HepG2 (cell line): ENCODE results near the gene VSIR. TPM values are rescaled to one million over a fixed set of nuclear protein-coding genes. Genes with fewer than 3 reads are reported as not detected.
A peak's percentile ranks its signal among the peaks of the same experiment; 100 is the strongest.

ENCODE experiments used
- ATAC-seq: fragments of 200-7000 bp; cut with Tn5 transposase; 3 replicates; pipeline ENCODE4 v1.9.1; 2020; ENCODE audit warnings: mild to moderate bottlenecking, moderate library complexity
- BruUV-seq: library from RNA; stranded (reverse); fragments of 400-500 nt; replicated peaks from 2 replicates; lab custom pipeline; 2021; lab: Mats Ljungman, UMichigan
- CTCF ChIA-PET: fragments of 300-600 bp; formaldehyde crosslinking; extraction: SDS; loops from one replicate; lab custom pipeline; 2021; ENCODE audit warnings: low total read pairs, inconsistent platforms, low intra/inter-chr PET ratio; lab: Yijun Ruan, JAX
- POLR2A ChIA-PET: fragments of 350-600 bp; sonication (Branson Sonifier 250); formaldehyde crosslinking; loops from one replicate; lab custom pipeline; 2020; ENCODE audit warnings: antibody characterized with exemption, inconsistent platforms; lab: Yijun Ruan, JAX
- DNase-seq: peaks from one replicate; pipeline ENCODE4 v3.0.0-alpha.2; 2015; ENCODE audit warnings: low spot score
- FAIRE-seq: peaks from 3 replicates; lab custom pipeline; 2011; peaks lifted over from hg19 to GRCh38; lab: Jason Lieb, UNC
- H2AFZ ChIP-seq: one replicate; pipeline ENCODE4 v1.6.1; 2011; ENCODE audit warnings: low read length, inconsistent platforms
- H3K27ac ChIP-seq: fragments of 300-600 bp; 3 replicates; pipeline ENCODE4 v1.8.0; 2011; ENCODE audit warnings: mixed run types, mild to moderate bottlenecking, mixed read lengths, low read length, inconsistent platforms; ENCODE audit not compliant: insufficient read depth; ENCODE audit errors: extremely low read length
- H3K27me3 ChIP-seq, 2 experiments: fragments of 200-600 bp in 1 of 2; 2 replicates in 1 of 2; 3 replicates in 1 of 2; pipeline versions ENCODE4 v1.6.0 to v1.8.0; 2011; ENCODE audit warnings: low read length in 2 of 2, mild to moderate bottlenecking in 2 of 2, moderate library complexity in 2 of 2, inconsistent platforms in 1 of 2; ENCODE audit not compliant: insufficient read depth in 2 of 2, control insufficient read depth in 1 of 2
- H3K36me3 ChIP-seq, 2 experiments: fragments of 200-600 bp in 1 of 2; replicated peaks in 1 of 2; 2 replicates in 1 of 2; 3 replicates in 1 of 2; pipeline versions ENCODE4 v1.5.1 to v1.8.0; 2011; ENCODE audit warnings: low read length in 2 of 2, inconsistent platforms in 1 of 2; ENCODE audit not compliant: insufficient read depth in 2 of 2, control insufficient read depth in 1 of 2
- H3K4me1 ChIP-seq: 2 replicates; pipeline ENCODE4 v1.5.1; 2012; ENCODE audit warnings: low read length, inconsistent platforms; ENCODE audit not compliant: insufficient read depth
- H3K4me2 ChIP-seq: 2 replicates; pipeline ENCODE4 v1.6.0; 2011; ENCODE audit warnings: low read depth, low read length, inconsistent platforms
- H3K4me3 ChIP-seq, 3 experiments: fragments of 200-600 bp in 1 of 3; sonication (generic), shearing (Covaris generic) in 1 of 3; replicated peaks in 1 of 3; 2 replicates each; pipeline ENCODE4 v1.5.1; 2011 to 2016; ENCODE audit warnings: low read length in 3 of 3, inconsistent platforms in 2 of 3, low read depth in 2 of 3, mild to moderate bottlenecking in 2 of 3, control low read depth in 1 of 3, mixed read lengths in 1 of 3; ENCODE audit not compliant: insufficient read depth in 1 of 3
- H3K79me2 ChIP-seq: one replicate; pipeline ENCODE4 v1.6.1; 2011; ENCODE audit warnings: low read length, inconsistent platforms; ENCODE audit not compliant: insufficient read depth
- H3K9ac ChIP-seq: 2 replicates; pipeline ENCODE4 v1.6.0; 2011; ENCODE audit warnings: mild to moderate bottlenecking, low read depth, low read length, inconsistent platforms; ENCODE audit not compliant: insufficient read depth
- H3K9me3 ChIP-seq: 2 replicates; pipeline ENCODE4 v1.5.1; 2012; ENCODE audit warnings: mild to moderate bottlenecking, low read length
- H4K20me1 ChIP-seq: 2 replicates; pipeline ENCODE4 v1.6.0; 2011; ENCODE audit warnings: inconsistent platforms, mild to moderate bottlenecking, low read length, moderate library complexity; ENCODE audit not compliant: insufficient read depth
- AGO2 ChIP-seq: fragments of 200-400 bp; formaldehyde crosslinking; optimal IDR thresholded peaks from 2 replicates; pipeline ENCODE3; 2017; ENCODE audit warnings: mild to moderate bottlenecking, low read depth, low read length, moderate library complexity
- HOXA5 ChIP-seq: sonication (generic); formaldehyde crosslinking; IDR thresholded peaks from 2 replicates; pipeline ENCODE4 v1.4.0; 2020; ENCODE audit warnings: missing genetic modification reagents
- IKZF4 ChIP-seq: sonication (generic); formaldehyde crosslinking; IDR thresholded peaks from 2 replicates; pipeline ENCODE4 v1.5.1; 2020; ENCODE audit warnings: borderline replicate concordance, mild to moderate bottlenecking, low read depth, missing genetic modification reagents; ENCODE audit errors: not compliant biosample characterization
- KAT2B ChIP-seq: fragments of 150-350 bp; IDR thresholded peaks from 2 replicates; pipeline ENCODE4 v1.6.1; 2014; ENCODE audit warnings: low read depth, low read length, borderline replicate concordance
- KDM5B ChIP-seq: sonication (generic); formaldehyde crosslinking; IDR thresholded peaks from 2 replicates; pipeline ENCODE4 v1.4.0; 2020; ENCODE audit warnings: missing genetic modification reagents, mild to moderate bottlenecking, borderline replicate concordance
- KLF13 ChIP-seq: sonication (generic); formaldehyde crosslinking; IDR thresholded peaks from 2 replicates; pipeline ENCODE4 v1.4.0; 2020; ENCODE audit warnings: mild to moderate bottlenecking, missing genetic modification reagents
- NKX3-1 ChIP-seq: sonication (generic); formaldehyde crosslinking; IDR thresholded peaks from 2 replicates; pipeline ENCODE4 v1.5.0; 2020; ENCODE audit warnings: missing genetic modification reagents
- PCBP1 ChIP-seq: fragments of 200-400 bp; formaldehyde crosslinking; IDR thresholded peaks from 2 replicates; pipeline ENCODE4 v1.6.1; 2017; ENCODE audit warnings: mild to moderate bottlenecking, low read depth, low read length, borderline replicate concordance
- POLR2A ChIP-seq, 2 experiments: IDR thresholded peaks; 2 replicates each; pipeline ENCODE4 v1.6.1; 2011; ENCODE audit warnings: low read depth in 2 of 2, low read length in 2 of 2, mild to moderate bottlenecking in 1 of 2, moderate library complexity in 1 of 2; ENCODE audit not compliant: insufficient read depth in 1 of 2
- RBM22 ChIP-seq: fragments of 200-400 bp; formaldehyde crosslinking; optimal IDR thresholded peaks from 2 replicates; pipeline ENCODE3; 2017; ENCODE audit warnings: mild to moderate bottlenecking, low read length, moderate library complexity
- SRSF4 ChIP-seq: fragments of 200-400 bp; formaldehyde crosslinking; IDR thresholded peaks from one replicate; pipeline ENCODE4 v1.6.1; 2018; ENCODE audit warnings: mild to moderate bottlenecking, low read depth, low read length, moderate library complexity; ENCODE audit not compliant: poor library complexity, severe bottlenecking
- ZNF629 ChIP-seq: sonication (generic); formaldehyde crosslinking; conservative IDR thresholded peaks from 2 replicates; pipeline ENCODE4 v1.5.0; 2020; ENCODE audit warnings: missing genetic modification reagents
- ZNF850 ChIP-seq: sonication (generic); formaldehyde crosslinking; conservative IDR thresholded peaks from 2 replicates; pipeline ENCODE4 v1.9.0; 2021; ENCODE audit warnings: mild to moderate bottlenecking, missing genetic modification reagents
- WGBS: methylation state at CpG from one replicate; pipeline ENCODE4 v1.1.6; 2017; ENCODE audit warnings: low lambda C conversion rate; 5-methylcytosine and 5-hydroxymethylcytosine counted together
- in situ Hi-C: cut with HindIII; loops from 2 replicates; pipeline ENCODE4 v1.10.0; 2017; ENCODE audit warnings: low pct_unique_long_range_greater_than_20kb; ENCODE audit not compliant: extremely low pct_ligation_motif_present
- intact Hi-C: fragments of 100-400 bp; cut with micrococcal nuclease; formaldehyde crosslinking; loops from one replicate; pipeline ENCODE4 v1.10.0; 2022; ENCODE audit not compliant: unreplicated experiment
- polyA plus RNA-seq, 8 experiments: library from polyadenylated mRNA; depleted of rRNA in 3 of 8; stranded (reverse) in 7 of 8; unstranded in 1 of 8; fragments of >200 nt; fragmentation: Illumina TruSeq in 4 of 8; extraction: Trizol in 4 of 8; gene quantifications; 2 replicates each; pipeline versions ENCODE4 v1.2.1 to v1.2.3, GENCODE V29; 2011 to 2016; ENCODE audit warnings: low read depth in 4 of 8, missing spikeins in 1 of 8, mixed read lengths in 1 of 8; ENCODE audit not compliant: insufficient read depth in 1 of 8
- total RNA-seq, 5 experiments: library from RNA; depleted of rRNA; stranded (reverse); fragments of >200 nt; fragmentation: Illumina TruSeq; extraction: Trizol; gene quantifications; 2 replicates each; pipeline ENCODE4 v1.2.3, GENCODE V29; 2016; ENCODE audit warnings: low read depth in 1 of 5
- TF ChIP-seq, protein P1 (sequence below): sonication (generic); formaldehyde crosslinking; IDR thresholded peaks from 2 replicates; pipeline ENCODE4 v1.5.1; 2020; ENCODE audit warnings: mild to moderate bottlenecking, missing genetic modification reagents, moderate library complexity
- TF ChIP-seq, protein P2 (sequence below): sonication (generic); formaldehyde crosslinking; IDR thresholded peaks from 2 replicates; pipeline ENCODE4 v1.4.0; 2020; ENCODE audit warnings: missing genetic modification reagents
- TF ChIP-seq, protein P3 (sequence below): sonication (generic); formaldehyde crosslinking; conservative IDR thresholded peaks from 2 replicates; pipeline ENCODE4 v1.4.0; 2020; ENCODE audit warnings: missing genetic modification reagents

VSIR gene
- total and polyA plus RNA-seq, 2 of the 13 experiments (the other 11 are each of a cell fraction or from before 2014, with no cell fraction given): 0.44 to 3.2 TPM

DNA sequence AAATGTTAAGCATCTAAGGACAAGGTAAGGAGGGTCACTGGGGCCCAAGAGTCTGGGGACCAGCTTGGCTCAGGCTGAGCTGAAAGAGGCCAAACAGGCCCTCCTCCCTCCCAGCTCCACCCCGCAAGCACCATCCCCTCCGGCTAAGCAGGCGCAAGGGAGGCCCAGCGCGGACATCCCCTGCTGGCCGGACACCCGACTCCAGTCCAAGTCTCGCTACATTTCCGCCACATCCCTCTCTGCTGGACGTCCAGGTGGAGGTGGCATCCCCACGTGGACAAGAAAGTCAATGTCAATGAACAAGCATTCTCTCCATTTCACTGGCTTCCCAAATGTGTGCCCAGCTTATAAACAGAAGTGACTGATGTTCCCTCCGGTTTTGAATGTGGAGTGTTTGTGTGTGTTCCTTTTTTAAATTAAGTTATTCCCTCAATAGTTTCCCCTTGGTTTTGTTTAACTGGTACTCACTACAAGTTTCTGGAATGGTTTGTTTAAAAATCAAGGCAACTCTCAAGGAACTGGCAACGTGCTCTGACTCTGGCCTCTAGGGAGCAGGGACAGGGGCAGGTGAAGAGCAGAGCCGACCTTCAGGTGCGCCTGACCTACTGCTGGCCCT, 42.3 kb upstream of the VSIR start (continued):
- TF ChIP-seq NKX3-1 (CRISPR knock-in tag) (no peak), KLF13 (CRISPR knock-in tag) (no peak), ZNF850 (no peak), SRSF4 (no peak), POLR2A (IDR thresholded peaks at IDR 0.05; ENCODE audit: insufficient read depth in 1 of 2, low read depth in 2 of 2, low read length in 2 of 2) (0 out of 4 replicates have a peak, but pooled peaks of 1 of the 2 experiments have one; percentile 1), KAT2B (no peak), IKZF4 (CRISPR knock-in tag) (no peak)
- TF ChIP-seq, protein P1, sequence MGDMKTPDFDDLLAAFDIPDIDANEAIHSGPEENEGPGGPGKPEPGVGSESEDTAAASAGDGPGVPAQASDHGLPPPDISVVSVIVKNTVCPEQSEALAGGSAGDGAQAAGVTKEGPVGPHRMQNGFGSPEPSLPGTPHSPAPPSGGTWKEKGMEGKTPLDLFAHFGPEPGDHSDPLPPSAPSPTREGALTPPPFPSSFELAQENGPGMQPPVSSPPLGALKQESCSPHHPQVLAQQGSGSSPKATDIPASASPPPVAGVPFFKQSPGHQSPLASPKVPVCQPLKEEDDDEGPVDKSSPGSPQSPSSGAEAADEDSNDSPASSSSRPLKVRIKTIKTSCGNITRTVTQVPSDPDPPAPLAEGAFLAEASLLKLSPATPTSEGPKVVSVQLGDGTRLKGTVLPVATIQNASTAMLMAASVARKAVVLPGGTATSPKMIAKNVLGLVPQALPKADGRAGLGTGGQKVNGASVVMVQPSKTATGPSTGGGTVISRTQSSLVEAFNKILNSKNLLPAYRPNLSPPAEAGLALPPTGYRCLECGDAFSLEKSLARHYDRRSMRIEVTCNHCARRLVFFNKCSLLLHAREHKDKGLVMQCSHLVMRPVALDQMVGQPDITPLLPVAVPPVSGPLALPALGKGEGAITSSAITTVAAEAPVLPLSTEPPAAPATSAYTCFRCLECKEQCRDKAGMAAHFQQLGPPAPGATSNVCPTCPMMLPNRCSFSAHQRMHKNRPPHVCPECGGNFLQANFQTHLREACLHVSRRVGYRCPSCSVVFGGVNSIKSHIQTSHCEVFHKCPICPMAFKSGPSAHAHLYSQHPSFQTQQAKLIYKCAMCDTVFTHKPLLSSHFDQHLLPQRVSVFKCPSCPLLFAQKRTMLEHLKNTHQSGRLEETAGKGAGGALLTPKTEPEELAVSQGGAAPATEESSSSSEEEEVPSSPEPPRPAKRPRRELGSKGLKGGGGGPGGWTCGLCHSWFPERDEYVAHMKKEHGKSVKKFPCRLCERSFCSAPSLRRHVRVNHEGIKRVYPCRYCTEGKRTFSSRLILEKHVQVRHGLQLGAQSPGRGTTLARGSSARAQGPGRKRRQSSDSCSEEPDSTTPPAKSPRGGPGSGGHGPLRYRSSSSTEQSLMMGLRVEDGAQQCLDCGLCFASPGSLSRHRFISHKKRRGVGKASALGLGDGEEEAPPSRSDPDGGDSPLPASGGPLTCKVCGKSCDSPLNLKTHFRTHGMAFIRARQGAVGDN (CRISPR knock-in tag): no peak

DNA sequence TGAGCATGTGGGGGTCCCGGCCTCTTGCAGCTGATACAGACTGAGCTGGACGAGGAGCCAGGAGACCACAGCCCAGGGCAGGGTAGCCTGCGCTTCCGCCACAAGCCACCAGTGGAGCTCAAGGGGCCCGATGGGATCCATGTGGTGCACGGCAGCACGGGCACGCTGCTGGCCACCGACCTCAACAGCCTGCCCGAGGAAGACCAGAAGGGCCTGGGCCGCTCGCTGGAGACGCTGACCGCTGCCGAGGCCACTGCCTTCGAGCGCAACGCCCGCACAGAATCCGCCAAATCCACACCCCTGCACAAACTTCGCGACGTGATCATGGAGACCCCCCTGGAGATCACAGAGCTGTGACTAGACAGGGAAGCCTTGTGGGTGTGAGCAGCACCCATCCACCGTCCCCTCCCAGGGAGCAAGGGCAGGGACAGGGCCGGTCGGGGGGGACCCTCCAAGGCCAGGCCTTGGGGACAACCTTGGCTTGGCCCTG, 41.6 kb upstream of the VSIR start:
- 95% methylated on average over 15 of the region's 26 CpGs for WGBS
- Histone ChIP-seq H3K9ac (no peak overlapping the region), H3K27ac (no peak overlapping the region), H3K36me3 (peaks cover 32 to 45% of the 10 kb centered on the region in 2 experiments), H2AFZ (no peak overlapping the region), H3K4me3 (no peak overlapping the region), H3K9me3 (no peaks in the 10 kb centered on the region), H3K4me2 (no peak overlapping the region), H3K4me1 (no peaks in the 10 kb centered on the region), H4K20me1 (no peaks in the 10 kb centered on the region), H3K27me3 (no peaks in the 10 kb centered on the region), H3K79me2 (no peaks in the 10 kb centered on the region)
- intact Hi-C loops: loop anchor here (5.0 kb wide), 1 partner anchor 43 kb away; the partner anchor contains the start of gene VSIR
- CTCF ChIA-PET: no interaction called here
- BruUV-seq: no TSS peak
- FAIRE-seq (no peak), DNase-seq (no peak), ATAC-seq (peak; percentile 27; the same call in 2 of the 3 replicates)
- POLR2A ChIA-PET: interaction anchor here (1.4 kb wide), 1 partner anchor 9 kb away, joined by 3 read pairs; no protein-coding TSS in a partner anchor
- in situ Hi-C loops: no loop called here
- TF ChIP-seq AGO2: peak; percentile 96
- TF ChIP-seq, protein P2, sequence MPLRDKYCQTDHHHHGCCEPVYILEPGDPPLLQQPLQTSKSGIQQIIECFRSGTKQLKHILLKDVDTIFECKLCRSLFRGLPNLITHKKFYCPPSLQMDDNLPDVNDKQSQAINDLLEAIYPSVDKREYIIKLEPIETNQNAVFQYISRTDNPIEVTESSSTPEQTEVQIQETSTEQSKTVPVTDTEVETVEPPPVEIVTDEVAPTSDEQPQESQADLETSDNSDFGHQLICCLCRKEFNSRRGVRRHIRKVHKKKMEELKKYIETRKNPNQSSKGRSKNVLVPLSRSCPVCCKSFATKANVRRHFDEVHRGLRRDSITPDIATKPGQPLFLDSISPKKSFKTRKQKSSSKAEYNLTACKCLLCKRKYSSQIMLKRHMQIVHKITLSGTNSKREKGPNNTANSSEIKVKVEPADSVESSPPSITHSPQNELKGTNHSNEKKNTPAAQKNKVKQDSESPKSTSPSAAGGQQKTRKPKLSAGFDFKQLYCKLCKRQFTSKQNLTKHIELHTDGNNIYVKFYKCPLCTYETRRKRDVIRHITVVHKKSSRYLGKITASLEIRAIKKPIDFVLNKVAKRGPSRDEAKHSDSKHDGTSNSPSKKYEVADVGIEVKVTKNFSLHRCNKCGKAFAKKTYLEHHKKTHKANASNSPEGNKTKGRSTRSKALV (CRISPR knock-in tag): no peak
- TF ChIP-seq, protein P3, sequence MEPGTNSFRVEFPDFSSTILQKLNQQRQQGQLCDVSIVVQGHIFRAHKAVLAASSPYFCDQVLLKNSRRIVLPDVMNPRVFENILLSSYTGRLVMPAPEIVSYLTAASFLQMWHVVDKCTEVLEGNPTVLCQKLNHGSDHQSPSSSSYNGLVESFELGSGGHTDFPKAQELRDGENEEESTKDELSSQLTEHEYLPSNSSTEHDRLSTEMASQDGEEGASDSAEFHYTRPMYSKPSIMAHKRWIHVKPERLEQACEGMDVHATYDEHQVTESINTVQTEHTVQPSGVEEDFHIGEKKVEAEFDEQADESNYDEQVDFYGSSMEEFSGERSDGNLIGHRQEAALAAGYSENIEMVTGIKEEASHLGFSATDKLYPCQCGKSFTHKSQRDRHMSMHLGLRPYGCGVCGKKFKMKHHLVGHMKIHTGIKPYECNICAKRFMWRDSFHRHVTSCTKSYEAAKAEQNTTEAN (CRISPR knock-in tag): no peak
- TF ChIP-seq PCBP1: no peak
- no peak for TF ChIP-seq KDM5B (CRISPR knock-in tag)
- no peak for TF ChIP-seq HOXA5 (CRISPR knock-in tag)
- TF ChIP-seq RBM22: peak; percentile 23
- no peak for TF ChIP-seq ZNF629 (CRISPR knock-in tag)
